SU-DHL-6 (cell line): Measurements from ENCODE around the gene MPV17L.
"Not testable (repeated sequence)": the region's sequence is repeated elsewhere in the genome, so short reads cannot be mapped to it uniquely, and the experiment has no call there.

Experiments used
- CTCF ChIP-seq: fragments of 200-600 bp; sonication (generic); IDR thresholded peaks from one replicate; pipeline ENCODE4 v1.5.1; 2017; ENCODE audit warnings: antibody characterized with exemption, mild to moderate bottlenecking, low read length, moderate library complexity; ENCODE audit not compliant: insufficient read depth, poor library complexity, severe bottlenecking
- EZH2phosphoT487 ChIP-seq: fragments of 200-600 bp; sonication (generic), shearing (Covaris generic); conservative IDR thresholded peaks from 2 replicates; pipeline ENCODE4 v1.6.1; 2018; ENCODE audit warnings: mild to moderate bottlenecking, antibody characterized with exemption, low read length, moderate library complexity, mixed read lengths

GRCh38 chr16:15407756-15408155, 12.2 kb downstream of the MPV17L start:
- not testable (repeated sequence) for TF ChIP-seq CTCF, EZH2phosphoT487
